ENCODE measurements around the gene PARD6B.
"Not testable (repeated sequence)": the region's sequence is repeated elsewhere in the genome, so short reads cannot be mapped to it uniquely, and the experiment has no call there.

The PARD6B gene

DNA sequence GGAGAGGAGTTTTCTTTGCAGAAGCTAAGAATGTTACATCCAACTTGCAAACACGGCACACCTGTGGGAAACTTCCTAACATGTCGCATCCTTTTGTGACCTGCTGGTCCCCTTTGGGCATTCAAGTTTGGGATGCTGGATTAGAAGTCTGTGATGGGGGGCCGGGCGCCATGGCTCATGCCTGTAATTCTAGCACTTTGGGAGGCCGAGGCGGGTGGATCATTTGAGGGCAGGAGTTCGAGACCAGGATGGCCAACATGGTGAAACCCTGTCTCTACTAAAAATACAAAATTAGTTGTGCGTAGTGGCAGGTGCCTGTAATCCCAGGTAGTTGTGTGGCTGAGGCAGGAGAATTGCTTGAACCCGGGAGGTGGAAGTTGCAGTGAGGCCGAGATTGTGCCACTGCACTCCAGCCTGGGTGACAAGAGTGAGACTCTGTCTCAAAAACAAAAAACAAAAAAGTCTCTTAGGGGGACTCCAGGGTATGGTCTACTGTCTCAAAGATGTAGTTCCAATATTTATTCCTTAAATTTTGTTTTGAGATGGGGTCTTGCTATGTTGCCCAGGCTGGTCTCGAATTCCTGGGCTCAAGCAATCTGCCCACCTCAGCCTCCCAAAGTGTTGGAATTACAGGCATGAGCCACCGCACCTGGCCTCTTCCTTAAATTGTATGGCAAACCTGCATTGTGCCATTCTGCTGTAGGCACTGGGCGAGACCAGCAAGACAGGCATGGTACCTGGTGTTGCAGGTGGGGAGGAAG, 69.8 kb downstream of the PARD6B start:
- not testable (repeated sequence) for DNase-seq

DNA sequence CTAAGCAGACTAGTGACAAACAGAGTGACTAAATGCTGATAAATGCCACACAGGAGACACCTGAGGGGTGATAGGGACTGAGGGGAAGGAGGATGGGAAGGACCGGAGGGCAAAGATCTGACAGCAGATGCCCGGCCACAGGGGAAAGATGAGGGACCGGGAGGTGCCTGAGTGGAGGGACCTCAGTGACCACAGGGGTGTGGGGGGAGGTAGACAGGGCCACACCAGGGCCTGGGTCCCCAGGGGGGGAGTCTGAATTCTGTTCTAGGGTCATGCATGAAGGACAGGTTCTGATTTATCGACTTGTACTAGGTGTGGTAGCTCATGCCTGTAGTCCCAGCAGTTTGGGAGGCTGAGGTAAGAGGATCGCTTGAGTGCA, 70.4 kb downstream of the PARD6B start:
- no peak for DNase-seq

- no peak for DNase-seq
These were observed 70.9 kb downstream of the PARD6B start for GRCh38 chr20:50802289-50802688.

DNA sequence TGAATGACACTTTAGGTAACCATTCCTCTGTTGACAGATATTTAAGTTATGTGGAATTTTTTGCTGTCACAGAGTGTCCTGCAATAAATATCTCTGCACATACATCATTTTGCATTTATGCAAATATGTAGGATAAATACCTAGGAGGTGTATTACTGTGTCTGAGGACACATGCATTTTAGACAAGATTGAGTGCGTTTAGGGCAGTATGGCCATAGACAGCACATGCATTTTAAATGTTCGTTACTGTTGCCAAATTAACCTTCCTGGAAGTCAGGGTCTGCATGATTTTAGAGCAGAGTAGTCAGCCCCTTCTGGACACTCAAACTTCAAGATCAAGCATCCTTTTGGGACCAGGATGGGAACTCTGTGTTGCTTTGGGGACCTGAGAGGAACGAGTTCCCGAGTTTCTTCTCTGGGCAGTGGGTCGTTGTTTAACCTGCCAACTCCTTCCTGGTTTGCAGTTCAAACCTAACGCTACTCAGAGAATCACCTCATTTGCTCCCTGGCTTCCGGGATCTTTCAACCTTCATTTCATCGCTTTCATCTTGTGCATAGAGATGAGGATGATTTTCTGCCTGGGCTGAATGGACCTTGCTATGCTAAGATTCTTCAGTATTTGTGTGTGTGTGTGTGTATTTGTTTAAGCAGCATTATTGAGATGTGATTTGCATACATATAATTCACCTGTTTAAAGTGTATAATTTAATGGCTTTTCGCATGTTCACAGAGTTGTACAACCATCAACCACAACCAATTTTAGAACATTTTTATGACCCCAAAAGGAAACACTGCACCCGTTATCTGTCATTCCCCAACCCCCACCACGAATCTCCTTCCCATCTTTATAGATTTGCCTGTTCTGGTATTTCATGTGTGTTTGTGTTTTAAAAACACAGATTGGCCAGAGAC, 73.3 kb downstream of the PARD6B start:
- no peak for DNase-seq

GRCh38 chr20:50805349-50805684, 73.9 kb downstream of the PARD6B start:
- no peak for DNase-seq

DNA sequence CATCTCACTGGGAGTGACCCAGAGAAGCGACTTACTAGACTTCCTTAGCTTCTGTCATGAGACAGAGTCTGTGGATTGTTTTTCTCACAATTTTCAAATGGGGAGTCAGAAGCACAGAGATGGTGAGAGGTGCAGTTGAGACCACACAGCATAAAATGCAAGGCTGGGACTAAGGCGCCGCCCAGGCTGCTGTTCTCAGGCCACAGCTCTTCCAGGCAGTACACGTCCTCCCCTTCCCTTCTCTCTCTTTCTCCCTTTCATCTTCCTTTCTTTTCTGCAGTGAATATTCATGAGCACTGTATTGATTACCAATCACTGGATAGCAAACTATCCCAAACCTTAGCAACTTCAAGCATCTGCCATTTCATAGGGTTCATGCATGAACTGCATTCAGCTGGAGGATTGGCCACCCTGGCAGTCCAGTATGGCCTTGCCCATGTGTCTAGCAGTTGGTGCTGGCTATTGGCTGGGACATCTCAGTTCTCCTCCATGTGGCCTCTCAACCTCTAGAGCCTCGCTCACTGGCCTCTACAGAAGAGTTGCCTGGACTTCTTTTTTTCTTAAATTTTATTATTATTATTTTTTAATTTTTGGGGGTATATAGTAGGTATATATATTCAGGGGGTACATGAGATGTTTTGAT, 74.9 kb downstream of the PARD6B start:
- no peak for DNase-seq
